SIG-M5 treated with dmso at 0.1 percent for 504 hours (cell line): ENCODE results near the gene RAB31.

Experiments used
- DNase-seq: peaks from one replicate; lab custom pipeline; 2025; ENCODE audit not compliant: unreplicated experiment; lab: John Stamatoyannopoulos, UW

Gene RAB31

DNA sequence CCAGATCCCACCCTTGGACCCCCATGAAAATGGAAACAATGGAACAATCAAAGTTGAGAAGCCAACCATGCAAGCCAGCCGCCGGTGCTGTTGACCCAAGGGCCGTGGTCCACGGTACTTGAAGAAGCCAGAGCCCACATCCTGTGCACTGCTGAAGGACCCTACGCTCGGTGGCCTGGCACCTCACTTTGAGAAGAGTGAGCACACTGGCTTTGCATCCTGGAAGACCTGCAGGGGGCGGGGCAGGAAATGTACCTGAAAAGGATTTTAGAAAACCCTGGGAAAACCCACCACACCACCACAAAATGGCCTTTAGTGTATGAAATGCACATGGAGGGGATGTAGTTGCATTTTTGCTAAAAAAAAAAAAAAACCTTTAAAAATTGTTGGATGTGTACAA is 151.1 kb downstream of the RAB31 start:
- no peak for DNase-seq

DNA sequence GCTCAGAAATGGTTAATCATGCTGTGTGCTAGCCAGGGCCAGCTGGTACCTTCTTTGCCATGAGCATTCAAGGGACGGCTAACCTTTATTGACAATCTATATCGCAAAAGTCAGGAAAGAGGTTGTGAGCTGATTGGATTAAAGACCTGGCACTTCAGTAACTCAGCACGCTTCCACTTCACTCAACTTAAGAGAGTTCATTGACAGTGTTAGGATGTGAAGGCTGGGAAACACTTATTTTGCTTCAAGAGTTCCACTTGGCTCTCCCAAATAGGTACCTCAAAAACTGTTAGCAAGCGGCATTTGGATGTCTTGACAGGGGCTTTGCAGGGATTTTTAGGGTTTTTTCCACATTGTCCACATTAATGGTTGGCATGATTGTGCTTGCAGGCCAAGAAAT is 152.6 kb downstream of the RAB31 start:
- no peak for DNase-seq

DNA sequence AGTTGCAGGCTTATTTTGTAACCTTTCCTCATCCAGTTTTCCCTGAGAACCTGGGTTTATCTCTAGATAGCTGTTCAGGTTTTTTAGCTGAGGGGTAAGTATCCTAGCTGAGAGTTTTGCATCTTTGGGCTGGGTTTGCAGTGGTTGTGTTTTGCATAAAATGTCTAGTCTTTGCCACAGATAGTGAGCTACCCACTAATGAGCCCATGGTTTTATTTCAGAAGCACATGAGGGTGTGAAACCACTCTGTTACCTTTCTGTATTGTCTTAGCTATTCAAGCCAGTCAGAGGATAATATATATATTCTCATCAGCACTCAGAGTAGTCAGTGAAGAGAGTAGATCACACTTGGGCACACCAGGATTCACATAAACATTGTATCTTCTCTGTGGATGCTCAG is 153.1 kb downstream of the RAB31 start:
- DNase-seq = no peak

DNA sequence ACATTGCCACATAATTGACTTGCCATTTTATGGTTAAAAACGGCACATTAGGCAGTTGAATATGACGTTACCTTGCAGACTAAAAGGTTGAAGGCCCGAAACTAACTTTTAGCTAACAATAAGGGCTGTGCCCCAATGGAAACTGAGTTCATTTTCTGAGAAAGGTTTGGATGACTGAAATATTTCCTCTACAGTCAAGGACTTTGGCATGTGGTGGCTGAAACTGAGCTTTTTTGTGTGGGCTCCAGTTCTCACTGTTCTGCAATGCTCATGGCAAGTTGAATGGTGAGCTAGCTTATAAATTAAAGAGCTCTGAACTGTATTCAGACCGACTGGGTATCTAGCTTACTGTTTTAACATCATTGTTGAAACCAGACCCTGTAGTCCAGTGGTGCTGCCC is 153.8 kb downstream of the RAB31 start:
- DNase-seq = no peak

DNA sequence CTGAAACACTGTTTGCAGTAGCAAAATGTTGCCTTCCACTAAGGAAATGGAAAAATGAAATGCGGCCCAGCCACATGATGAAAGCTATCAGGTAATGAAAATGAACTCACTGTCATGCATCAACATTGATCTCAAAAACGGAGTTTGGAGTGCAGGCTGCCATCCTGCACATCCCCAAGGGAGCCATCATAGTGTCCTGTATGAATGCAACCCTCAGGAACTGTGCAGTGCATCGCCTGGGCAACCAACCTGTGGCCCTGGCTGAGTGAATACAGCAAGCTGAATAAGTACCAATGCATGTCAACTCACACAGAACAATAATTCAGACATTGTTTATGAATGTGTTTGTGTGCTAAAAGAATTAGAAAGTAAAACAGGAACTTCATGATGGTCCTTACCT is 154.6 kb downstream of the RAB31 start:
- no peak for DNase-seq

DNA sequence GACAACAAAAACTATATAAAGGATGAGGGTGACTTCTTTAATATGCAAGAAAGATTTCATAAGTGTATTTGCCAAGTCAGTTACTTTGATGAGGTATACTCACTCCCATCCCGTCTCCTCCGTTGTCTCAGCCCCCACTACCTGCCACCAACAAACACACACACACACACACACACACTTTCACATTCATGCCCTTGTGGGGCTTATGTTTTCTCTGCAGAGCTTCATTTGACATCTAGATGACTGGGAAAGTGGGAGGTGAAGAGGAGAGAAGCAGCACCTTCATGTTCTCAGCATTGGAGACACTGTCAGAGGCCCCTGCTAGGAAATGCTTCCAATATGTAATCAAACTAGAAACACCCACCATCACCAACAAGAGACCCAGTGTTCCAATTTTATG is 155.2 kb downstream of the RAB31 start:
- DNase-seq = no peak

DNA sequence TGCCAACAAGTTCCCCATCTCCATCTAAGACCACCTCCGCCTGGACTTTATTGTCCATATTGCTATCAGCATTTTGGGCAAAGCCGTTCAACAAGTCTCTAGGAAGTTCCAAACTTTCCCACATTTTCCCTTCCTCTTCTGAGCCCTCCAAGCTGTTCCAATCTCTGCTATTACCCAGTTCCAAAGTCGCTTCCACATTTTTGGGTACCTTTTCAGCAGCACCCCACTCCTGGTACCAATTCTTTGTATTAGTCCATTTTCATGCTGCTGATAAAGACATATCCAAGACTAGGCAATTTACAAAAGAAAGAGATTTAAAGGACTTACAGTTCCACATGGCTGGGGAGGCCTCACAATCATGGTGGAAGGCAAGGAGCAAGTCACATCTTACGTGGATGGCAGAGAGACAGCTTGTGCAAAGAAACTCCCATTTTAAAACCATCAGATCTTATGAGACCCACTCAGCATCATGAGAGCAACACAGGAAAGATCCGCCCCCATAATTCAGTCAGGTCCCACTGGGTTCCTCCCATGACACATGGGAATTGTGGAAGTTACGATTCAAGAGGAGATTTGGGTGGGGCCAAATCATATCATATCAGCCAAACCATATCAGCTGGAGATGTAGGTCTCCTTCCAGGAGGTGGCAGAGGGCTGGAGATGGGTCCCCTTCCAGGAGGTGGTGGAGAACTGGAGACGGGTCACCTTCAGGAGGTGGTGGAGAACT is 157.8 kb downstream of the RAB31 start:
- no peak for DNase-seq

DNA sequence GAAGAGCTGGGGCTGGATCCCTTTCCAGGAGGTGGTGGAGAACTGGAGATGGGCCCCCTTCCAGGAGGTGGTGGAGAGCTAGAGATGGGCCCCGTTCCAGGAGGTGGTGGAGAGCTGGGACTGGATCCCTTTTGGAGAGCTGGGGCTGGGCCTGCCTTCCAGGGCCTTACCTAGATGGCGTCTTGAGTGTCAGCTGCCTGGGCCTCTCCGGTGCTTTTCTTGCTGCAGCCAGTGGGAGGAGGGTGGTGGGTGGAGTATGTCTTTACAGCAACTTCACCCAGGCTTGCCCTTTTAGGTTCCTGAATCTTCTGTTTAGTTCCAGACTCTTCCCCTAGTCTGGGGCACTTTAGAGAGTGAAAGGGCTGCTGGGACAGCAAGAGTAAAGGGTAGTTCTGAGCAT is 158.5 kb downstream of the RAB31 start:
- no peak for DNase-seq

DNA sequence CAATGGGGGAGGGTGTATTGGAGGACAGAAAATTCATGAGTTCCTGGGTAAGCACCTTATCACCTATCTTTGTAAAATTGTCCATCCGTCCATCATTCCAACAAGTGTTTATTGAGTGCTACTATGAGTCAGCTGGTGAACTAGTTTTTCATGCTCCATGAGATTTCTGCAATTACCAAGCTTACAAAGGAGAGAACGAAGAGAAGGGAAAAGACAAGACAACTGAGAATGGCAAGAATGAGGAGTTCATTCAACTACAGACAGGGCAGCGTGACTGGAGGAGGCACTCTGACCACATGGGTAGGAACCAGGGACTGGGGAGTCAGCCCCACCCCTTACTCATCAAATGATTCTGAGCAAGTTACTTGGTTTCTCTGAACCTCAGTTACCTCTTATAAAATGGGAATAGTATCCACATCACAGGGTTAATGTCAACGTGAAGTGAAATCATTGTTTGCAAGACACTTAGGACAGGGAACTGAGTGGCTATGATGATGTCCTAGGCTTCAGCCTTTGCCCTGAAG is 159.0 kb downstream of the RAB31 start:
- no peak for DNase-seq

DNA sequence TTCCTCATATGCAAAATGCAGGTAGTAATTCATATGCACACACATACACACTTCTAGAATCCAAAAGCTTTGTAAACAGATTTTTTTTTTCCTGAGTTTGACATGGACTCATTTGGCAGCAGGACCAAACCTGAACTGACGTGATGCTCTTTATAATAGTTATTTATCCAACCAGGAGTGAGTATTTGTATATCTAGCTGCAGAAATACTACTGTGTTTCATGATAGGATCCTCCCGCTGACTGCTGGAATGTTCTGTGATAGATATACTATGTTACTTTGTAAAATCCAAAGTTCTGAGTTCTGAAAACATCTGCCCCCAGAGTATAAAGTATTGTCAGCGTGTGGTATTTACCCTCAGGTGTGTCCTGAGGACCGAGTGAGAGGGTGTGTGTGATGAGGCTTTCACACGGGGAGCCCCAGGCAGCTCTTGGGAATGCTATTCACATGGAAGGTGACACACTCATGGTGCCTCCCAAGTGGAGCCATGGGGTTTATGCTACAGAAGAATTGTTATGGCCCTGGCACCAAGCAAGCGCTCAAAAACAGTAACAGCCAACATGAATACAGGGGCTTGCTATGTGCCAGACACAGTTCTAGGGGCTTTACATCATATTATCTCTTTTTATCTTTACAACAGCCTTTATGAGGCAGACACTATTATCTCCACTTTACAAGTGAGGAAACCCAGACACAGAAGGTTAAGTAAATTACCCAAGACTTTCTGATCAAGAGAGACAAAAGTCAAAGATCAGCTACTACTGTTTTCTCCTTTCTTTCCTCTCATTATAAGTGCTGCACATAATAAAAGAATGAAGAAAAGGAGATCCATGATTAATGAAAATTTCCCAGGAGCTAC is 161.0 kb downstream of the RAB31 start:
- DNase-seq = no peak

DNA sequence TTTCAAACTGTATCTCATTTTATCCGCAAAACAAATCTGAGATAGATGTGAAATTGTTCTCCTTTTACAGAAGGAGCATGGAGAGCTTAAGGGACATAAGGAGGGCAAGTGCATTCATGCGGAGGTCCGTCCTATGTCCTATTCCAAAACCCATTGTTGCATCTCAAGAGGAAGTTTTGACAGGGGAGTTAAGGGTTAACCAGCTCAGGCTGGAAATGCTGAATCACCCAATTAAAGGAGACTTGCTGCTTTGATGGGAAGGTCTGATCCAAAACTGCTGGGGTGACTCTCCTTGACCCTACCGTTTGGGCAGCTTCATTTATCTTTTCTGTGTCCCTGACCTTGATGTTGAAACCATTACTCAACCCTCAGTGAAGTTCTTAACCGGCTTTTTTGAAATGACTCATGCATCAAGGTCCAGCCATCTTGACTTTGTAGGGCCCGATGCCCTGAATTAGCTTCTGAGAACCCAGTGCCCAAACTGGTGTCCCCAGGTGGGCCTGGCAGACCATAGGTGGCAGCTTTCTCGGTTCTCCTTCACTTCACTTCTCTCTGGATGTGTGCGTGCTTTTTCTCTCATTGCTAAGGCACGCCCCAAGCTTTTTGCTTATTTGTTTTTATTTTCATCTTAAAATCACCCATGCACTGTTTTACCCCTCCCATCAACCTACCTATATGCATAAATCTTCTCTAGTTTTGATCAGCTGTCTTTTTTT is 161.8 kb downstream of the RAB31 start:
- peak; percentile 92 for DNase-seq

DNA sequence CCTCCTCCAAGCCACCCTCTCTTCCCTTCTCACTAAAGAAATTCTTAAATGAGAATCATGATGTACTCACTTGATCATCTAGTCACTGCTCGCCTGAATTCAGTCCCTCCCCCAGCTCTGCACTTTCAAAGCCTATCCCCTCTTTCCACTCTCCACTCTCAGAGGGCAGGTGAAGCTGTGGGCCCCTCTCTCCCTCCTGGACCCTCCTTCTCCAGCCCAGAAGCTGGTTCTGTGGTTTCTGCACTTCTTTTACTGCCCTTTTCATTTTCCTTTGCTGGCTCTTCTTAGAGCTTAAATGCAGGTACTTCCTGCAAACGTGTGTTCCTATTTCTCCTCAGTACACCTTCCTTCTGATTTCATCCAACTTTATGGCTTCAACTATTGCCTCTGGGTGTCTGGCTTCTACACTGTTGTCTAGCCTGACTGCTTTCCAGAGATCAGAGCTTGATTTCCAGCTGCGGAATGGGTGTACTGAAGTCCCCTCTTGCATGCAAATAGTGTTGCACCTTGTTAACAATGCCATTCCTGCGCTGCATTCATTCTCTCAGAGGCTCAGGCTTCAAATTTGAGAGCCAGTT is 162.4 kb downstream of the RAB31 start:
- no peak for DNase-seq

DNA sequence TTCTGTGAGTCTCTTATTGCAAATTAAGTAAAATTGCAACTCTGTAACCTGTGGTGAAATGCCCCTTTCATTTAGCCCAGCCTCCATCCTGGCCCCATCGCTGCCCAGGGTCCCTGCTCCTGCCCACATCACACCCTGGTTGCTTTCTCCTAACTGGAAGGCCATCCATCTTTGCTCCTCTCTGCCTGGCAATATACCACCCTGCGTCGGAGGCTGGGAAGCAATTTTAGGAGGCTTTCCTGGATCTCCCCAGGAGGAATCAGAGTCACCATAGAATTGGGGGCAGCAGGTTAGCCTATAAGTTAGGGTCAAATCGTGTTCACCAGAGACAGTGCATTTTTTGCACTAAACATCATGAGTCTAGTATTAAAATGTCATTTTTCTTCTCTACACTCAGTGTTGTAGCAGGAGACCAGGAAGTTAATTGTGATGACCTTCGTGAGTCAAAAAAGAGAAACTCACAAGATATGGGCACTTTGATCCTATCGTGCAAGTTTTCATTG is 163.2 kb downstream of the RAB31 start:
- no peak for DNase-seq

DNA sequence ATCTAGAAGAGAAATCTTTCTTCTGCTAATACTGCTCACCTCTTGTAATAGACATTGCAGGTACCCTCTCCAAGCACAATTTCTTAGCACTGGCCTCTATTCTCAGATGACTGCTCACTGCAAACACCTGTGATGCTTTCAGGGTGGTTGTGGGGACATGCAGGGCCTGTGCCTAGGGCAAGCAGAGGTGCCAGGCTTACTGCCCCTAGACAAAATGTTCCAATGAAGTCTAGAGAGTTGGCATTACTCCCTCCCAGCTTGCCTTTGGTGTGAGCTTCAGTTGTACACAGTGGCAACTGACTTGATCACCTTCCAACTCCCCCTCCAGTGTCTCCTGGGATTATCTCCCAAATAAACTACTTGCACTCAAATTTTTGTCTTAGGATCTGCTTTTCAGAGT is 164.7 kb downstream of the RAB31 start:
- no peak for DNase-seq

DNA sequence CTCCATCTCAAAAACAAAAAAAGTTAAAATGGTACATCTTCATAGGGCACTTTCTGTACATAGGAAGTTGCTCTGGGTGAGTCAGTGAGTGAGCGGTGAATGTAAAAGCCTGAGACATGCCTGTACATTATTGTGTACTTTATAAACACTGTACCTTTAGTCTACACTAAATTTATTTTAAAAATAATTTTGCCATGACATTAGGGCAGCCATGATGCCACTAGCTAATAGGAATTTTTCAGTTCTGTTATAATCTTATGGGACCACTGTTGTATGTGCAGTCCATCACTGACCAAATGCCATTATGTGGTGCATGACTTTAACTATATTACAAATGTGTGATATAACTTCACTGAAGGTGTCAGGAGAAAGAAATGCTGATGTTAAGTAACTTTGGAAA is 166.6 kb downstream of the RAB31 start:
- DNase-seq = no peak

DNA sequence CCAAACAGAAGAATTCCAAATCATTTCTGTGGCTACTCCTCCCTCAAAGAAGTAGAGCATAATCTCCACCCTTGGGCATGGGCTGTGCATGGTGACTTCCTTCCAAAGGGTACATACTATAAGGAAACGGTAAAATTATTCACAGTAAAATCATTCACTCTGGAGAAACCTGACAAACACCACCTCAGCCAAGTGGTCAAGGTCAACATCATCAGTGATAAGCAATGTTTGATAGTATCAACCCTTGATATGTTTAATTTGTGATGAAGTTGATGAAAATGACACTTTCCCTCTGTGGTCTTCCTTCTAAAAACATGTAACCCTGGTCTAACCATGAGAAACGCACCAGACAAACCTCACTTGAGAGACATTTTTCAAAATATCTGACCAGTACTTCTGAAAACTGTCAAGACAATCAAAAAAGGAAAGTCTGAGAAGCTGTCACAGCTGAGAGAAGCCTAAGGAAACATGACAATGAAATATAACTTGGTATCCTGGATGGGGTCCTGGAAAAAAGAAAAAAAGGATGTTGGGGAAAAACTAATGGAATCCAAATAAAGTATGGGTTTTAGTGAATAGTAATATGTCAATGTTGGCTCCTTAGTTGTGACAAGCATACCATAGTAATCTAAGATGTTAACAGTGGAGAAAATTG is 168.2 kb downstream of the RAB31 start:
- no peak for DNase-seq

DNA sequence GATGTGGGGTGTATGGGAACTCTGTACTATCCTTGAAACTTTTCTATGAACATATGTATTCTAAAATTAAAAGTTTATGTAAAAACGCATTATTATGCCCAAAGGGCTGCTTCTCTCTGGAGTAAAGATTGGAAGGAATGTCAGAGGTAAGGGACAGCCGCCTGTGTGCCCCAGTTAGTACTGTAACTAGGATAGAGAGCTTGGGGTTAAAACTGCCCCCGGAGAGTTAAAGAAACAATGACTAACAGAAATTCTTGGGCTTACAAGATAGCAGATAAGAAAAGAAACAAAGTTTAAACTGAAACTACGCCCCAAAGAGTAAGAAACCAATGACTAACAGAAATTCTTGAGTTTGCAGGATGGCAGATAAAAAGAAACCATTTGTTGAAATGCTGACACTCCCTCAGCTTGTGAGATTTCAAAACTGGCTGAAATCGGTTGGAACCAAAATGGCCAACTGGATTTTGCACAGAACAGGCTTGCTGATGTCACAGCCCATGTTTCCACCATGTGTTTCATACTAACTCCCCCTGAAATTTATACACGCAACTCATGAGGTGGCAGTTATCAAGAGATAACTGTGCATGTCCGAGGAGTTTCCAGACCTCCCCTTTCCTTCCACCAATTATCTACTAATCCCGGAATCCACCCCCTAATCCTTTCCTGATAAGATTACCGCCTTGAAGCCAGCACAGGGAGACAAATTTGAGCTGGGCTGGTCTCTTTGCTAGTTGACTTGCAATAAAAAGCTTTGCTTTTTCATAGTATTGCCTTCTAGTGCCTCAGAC is 169.0 kb downstream of the RAB31 start:
- DNase-seq = no peak

DNA sequence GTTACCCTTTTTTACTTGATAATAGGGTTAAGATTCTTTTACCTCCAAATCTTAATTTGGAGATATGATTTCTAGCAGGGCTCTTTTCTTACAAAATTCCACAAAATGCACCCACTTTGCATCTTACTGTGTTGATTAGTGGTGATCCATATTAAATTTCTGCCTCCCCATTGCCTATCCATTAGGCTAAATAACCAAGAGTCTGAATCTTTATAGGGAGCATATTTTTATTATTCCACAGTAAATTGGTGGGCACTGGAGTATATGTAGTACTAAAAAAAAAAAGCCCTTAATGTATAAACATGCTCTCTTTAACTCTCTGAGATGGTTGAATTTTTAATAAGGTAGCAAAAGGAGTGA is 169.5 kb downstream of the RAB31 start:
- DNase-seq = no peak

DNA sequence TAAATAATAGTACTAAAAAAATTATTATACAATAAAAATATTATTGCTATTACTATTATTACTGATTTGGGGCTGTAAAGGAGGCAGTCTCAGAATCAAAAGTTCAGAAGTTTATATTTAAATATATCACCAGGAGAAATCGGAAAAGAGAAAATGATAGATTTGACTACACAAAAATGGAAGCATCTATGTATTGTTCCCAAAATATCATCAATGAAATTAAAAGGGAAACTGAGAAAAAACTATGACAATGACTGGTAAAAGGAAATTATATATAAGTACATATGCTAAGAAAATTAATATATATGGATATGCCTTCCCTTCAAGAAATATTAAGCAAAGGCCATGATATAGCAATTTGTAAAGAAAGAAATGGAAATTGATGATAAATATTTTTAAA is 170.0 kb downstream of the RAB31 start:
- DNase-seq = no peak

DNA sequence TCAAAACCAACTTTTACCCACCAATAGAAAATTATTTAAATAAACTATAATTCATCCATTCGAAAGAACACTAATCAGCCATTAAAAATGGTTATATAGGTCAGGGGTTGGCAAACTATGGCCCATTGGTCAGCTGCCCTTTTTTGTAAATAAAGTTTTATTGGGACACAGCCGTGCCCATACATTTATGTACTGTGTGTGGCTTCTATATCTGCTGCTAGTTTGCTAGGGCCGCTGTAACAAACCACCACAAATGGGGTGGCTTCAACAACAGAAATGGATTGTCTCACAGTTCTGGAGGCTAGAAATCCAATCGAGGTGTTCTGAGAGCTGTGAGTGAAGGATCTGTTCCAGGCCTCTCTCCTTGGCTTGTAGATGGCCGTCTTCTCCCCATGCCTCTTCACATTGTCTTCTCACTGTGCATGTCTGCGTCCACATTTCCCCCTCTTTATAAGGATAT is 170.7 kb downstream of the RAB31 start:
- no peak for DNase-seq
